Chondrocyte (in vitro differentiated cells): Measurements from ENCODE around the gene SMG6. TPM values are rescaled to one million over a fixed set of nuclear protein-coding genes. Genes with fewer than 3 reads are reported as not detected.

Source experiments
- DNase-seq: peaks from one replicate; pipeline ENCODE4 v3.0.0; 2021; ENCODE audit warnings: mixed read lengths, low spot score
- H3K27ac Mint-ChIP-seq: one replicate; pipeline ENCODE4 v1.8.0; 2021; ENCODE audit warnings: mild to moderate bottlenecking, moderate library complexity, mixed read lengths; ENCODE audit not compliant: unreplicated experiment
- H3K27me3 Mint-ChIP-seq: 2 replicates; pipeline ENCODE4 v1.8.0; 2021; ENCODE audit warnings: low read depth, mixed read lengths
- H3K36me3 Mint-ChIP-seq: 2 replicates; pipeline ENCODE4 v1.8.0; 2021; ENCODE audit warnings: low read depth, mixed read lengths
- H3K4me1 Mint-ChIP-seq: 2 replicates; pipeline ENCODE4 v1.8.0; 2021; ENCODE audit warnings: low read depth, mild to moderate bottlenecking, mixed read lengths
- H3K4me3 Mint-ChIP-seq: one replicate; pipeline ENCODE4 v1.8.0; 2021; ENCODE audit warnings: mild to moderate bottlenecking, moderate library complexity, mixed read lengths; ENCODE audit not compliant: unreplicated experiment
- H3K9me3 Mint-ChIP-seq: 2 replicates; pipeline ENCODE4 v1.8.0; 2021; ENCODE audit warnings: low read depth, mixed read lengths
- total RNA-seq: library from RNA; stranded (reverse); gene quantifications from 3 replicates; pipeline ENCODE4 v1.2.1, GENCODE V29; 2021
- TF ChIP-seq, protein P1 (sequence below): fragments of 200-600 bp; sonication (generic); IDR thresholded peaks from 2 replicates; pipeline ENCODE4 v1.5.0; 2021; ENCODE audit warnings: antibody characterized with exemption, mild to moderate bottlenecking, moderate library complexity

SMG6 gene
- total RNA-seq, 1 donor from 2014 or later = 33.6 TPM

DNA sequence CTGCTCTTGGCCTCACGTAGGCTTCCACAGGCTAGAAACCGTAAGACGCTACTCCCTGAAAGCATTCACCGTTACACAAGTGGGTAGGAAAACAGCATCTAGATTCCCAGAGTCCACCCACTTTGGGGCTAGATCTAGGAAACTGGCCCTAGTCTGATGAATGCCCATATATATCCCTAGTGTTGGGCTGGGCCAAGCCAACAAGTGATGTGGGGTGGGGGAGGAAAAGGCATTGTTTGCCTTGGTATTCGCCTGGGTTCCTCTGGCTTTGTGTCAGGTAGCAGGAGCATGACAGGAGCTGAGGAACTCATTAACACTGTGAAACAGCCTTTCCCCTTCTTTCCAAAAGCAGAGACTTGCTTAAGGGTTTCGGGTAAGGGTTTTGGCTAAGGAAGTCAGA lies 112.4 kb downstream of the SMG6 start:
- H3K4me3 Mint-ChIP-seq = no peak overlapping the region
- no peak for DNase-seq
- TF ChIP-seq, protein P1, sequence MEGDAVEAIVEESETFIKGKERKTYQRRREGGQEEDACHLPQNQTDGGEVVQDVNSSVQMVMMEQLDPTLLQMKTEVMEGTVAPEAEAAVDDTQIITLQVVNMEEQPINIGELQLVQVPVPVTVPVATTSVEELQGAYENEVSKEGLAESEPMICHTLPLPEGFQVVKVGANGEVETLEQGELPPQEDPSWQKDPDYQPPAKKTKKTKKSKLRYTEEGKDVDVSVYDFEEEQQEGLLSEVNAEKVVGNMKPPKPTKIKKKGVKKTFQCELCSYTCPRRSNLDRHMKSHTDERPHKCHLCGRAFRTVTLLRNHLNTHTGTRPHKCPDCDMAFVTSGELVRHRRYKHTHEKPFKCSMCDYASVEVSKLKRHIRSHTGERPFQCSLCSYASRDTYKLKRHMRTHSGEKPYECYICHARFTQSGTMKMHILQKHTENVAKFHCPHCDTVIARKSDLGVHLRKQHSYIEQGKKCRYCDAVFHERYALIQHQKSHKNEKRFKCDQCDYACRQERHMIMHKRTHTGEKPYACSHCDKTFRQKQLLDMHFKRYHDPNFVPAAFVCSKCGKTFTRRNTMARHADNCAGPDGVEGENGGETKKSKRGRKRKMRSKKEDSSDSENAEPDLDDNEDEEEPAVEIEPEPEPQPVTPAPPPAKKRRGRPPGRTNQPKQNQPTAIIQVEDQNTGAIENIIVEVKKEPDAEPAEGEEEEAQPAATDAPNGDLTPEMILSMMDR = no peak
- peaks cover 39% of the 10 kb centered on the region for H3K4me1 Mint-ChIP-seq
- H3K27me3 Mint-ChIP-seq = no peaks in the 10 kb centered on the region
- H3K36me3 Mint-ChIP-seq = peaks cover 25% of the 10 kb centered on the region
- no peaks in the 10 kb centered on the region for H3K9me3 Mint-ChIP-seq
- no peak overlapping the region for H3K27ac Mint-ChIP-seq

DNA sequence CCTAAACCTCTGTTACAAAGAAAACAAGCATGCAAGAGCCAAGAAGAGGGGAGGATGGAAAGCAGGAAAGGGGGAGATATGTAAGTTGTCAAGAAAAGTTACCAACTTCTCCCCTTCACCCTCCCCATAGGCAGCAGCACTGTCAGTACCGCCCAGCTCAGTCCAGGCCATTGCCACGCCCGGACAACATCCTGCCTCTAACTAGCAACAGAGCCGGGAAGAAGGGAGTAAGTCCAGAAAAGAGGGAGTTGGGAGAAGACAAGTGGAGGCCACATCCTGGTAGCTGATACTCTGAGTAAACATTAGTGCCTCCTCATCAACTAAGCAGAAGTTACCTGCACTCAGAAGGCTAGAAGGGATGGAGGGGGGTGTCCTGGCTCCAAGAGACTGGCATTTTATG lies 113.6 kb downstream of the SMG6 start:
- Mint-ChIP-seq H3K4me1 (peaks cover 30% of the 10 kb centered on the region), H3K36me3 (peaks cover 33% of the 10 kb centered on the region), H3K27me3 (no peaks in the 10 kb centered on the region), H3K4me3 (no peak overlapping the region), H3K9me3 (no peaks in the 10 kb centered on the region), H3K27ac (no peak overlapping the region)
- DNase-seq = no peak
- TF ChIP-seq, protein P1 = no peak

DNA sequence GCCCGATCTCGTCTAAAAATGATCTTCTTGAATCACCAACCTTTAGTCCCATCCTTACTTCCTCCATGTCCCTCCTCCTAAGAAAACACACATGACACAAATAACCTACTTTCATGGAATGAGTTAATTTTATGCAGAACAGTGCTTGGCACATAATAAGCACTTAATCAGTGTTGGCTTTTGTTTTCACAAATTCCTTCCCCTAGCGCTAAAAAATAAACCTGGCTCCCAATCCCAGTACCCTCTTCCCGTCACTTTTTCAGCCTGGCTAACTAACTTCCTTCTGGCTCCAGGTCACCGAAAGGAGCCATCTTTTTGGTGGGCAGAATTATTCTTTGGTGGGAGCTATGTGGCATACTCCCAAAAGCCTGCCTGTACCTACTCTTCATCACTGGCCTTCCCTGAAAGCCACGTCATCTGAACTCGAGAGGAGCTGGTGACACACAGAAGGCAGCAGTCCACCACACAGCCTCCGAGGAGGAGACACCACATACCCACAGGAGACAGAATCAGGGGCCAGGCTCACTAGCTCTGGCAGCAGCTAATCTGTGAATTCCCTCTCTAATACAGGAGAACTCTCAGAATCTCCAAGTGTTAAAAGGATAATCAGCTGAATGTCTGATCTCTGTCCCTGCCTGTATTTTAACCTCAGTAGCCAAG lies 114.5 kb downstream of the SMG6 start:
- Mint-ChIP-seq H3K9me3 (no peaks in the 10 kb centered on the region), H3K4me3 (no peak overlapping the region), H3K4me1 (peaks cover 26% of the 10 kb centered on the region), H3K36me3 (peaks cover 33% of the 10 kb centered on the region), H3K27me3 (no peaks in the 10 kb centered on the region), H3K27ac (no peak overlapping the region)
- TF ChIP-seq, protein P1 = no peak
- DNase-seq = no peak

DNA sequence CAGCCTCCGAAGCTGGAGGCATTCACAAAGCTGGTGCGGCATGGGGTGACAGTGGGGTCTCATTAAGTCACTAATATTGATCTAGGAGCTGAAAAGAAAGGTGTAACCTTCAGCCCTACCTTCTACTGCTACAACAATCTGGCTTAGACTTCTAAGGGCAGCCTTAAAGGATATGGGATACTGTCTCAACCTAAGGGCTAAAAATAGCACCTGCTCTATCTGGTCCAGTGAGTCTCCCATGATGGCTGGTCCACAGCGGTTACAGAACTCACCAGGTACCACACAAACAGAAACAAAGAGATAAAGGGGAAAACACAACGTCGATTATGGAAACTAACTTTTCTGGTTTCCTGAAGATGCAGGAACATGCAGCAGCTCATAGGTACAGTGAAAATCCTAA lies 115.8 kb downstream of the SMG6 start:
- TF ChIP-seq, protein P1 = no peak
- Mint-ChIP-seq H3K9me3 (no peaks in the 10 kb centered on the region), H3K4me1 (peaks cover 22% of the 10 kb centered on the region), H3K27me3 (no peaks in the 10 kb centered on the region), H3K27ac (no peak overlapping the region), H3K4me3 (no peak overlapping the region), H3K36me3 (peaks cover 37% of the 10 kb centered on the region)
- DNase-seq = no peak

DNA sequence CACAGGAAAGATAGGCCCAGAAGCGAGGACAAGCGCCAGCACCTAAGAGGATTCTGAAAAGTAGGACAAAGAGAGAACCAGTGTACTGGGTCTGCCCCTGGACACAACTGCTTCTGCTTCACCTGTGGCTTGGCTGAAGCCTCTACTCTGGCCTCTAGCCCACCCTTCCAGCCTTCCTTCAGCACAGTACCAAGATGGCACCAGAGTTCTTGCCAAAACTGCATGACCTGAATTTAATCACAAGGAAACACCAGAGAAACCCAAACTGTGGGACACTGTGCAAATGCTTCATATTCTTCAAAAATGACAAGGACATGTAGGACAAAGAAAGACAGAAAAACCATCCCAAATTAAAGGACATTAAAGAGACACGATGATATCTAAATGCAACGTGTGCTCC lies 116.6 kb downstream of the SMG6 start:
- Mint-ChIP-seq H3K4me1 (peaks cover 21% of the 10 kb centered on the region), H3K4me3 (no peak overlapping the region)

More for the DNA sequence above, 116.6 kb downstream of the SMG6 start:
- no peaks in the 10 kb centered on the region for H3K27me3 Mint-ChIP-seq
- TF ChIP-seq, protein P1 = no peak
- H3K9me3 Mint-ChIP-seq = no peaks in the 10 kb centered on the region
- no peak for DNase-seq
- no peak overlapping the region for H3K27ac Mint-ChIP-seq
- H3K36me3 Mint-ChIP-seq = peaks cover 37% of the 10 kb centered on the region
